GM11168 (cell line): ENCODE results near the gene ASXL1.
"Not testable (repeated sequence)": the region's sequence is repeated elsewhere in the genome, so short reads cannot be mapped to it uniquely, and the experiment has no call there.

Experiments
- in situ Hi-C: fragments of 300-500 bp; cut with MboI; formaldehyde crosslinking; loops from one replicate; pipeline ENCODE4 v1.12.0; 2022; ENCODE audit warnings: low sequenced_read_pairs; ENCODE audit not compliant: unreplicated experiment

Gene ASXL1

GRCh38 chr20:32358883-32359632 lies 927 bp downstream of the ASXL1 start:
- in situ Hi-C loops = no loop called here

GRCh38 chr20:32359633-32360332 lies 1.7 kb downstream of the ASXL1 start:
- in situ Hi-C loops = no loop called here

DNA sequence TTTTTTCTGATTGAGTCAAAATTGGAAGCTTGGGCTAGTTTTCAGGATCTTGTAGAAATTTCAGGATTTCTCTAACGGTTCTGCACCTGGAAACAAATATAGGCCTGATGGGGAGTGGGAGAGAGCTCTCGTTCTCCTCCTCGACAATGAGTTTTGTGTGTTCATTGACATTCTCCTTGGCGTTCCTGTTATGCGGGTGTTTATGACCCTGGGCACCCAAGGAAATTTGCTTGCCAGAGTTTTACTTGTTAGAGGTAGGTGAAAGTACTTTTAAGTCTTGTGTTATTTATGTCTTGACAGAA lies 2.2 kb downstream of the ASXL1 start:
- in situ Hi-C loops = no loop called here

DNA sequence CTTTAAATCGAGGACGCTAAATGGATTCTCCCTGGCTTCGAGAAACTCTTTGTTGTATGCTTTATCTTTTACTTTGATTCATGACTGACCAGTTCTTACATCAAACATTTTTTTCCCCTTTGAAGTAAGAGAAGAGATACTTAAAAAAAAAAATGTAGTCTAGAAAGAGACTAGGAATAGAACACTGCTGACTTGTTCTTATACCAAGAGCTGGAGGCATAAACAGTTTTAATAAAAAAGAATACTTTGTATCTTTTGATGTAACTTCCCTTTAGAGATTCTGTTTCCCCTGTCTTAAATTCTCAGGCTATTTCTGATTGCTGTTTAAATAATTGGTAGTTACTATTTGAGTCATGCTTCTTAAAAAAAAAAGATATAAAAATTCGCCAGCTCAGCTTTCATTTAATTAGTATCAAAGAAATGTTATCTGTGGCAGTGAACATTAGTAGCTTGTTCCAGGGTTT lies 4.8 kb downstream of the ASXL1 start:
- in situ Hi-C loops = no loop called here

GRCh38 chr20:32363492-32363891 lies 5.4 kb downstream of the ASXL1 start:
- in situ Hi-C loops = no loop called here

GRCh38 chr20:32364554-32365208 lies 6.5 kb downstream of the ASXL1 start:
- in situ Hi-C loops = no loop called here

- in situ Hi-C loops = no loop called here
Measured at GRCh38 chr20:32365564-32365963, 7.4 kb downstream of the ASXL1 start.

DNA sequence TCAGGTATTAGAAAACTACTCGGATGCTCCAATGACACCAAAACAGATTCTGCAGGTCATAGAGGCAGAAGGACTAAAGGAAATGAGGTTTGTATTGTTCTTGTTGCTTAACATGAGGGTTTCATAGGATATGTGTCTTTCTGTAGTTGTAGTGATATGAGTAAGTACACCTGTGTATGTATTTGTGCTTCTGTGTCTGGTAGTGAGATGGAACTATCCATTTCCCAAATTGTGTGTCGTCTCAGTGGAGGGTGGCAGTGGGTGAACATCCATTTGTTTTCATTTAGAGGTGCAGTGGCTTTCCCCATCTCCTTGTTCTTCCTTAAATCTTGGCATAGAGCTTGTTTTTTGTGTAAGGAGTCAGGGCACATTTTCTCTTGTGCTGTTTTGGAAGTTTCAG lies 8.2 kb downstream of the ASXL1 start:
- in situ Hi-C loops = no loop called here

- in situ Hi-C loops = no loop called here
Measured at GRCh38 chr20:32368323-32368722, 10.2 kb downstream of the ASXL1 start.

GRCh38 chr20:32368925-32369324 lies 10.8 kb downstream of the ASXL1 start:
- in situ Hi-C loops = no loop called here

DNA sequence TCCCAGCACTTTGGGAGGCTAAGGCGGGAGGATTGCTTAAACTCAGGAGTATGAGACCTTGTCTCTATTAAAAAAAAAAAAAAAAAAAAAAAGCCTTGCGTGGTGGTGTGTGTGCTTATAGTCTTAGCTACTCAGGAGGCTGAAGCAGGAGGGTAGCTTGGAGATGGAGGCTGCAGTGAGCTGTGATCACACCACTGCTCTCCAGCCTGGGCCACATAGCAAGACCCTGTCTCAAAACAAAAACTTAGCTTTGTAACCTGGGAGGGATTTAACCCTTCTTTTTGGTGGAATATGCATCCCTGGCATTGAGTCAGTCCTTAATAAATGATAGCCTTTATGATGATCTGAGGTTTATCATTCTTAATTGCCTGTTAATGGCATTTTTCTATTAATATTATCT lies 12.8 kb downstream of the ASXL1 start:
- in situ Hi-C loops = no loop called here

GRCh38 chr20:32378461-32378860 lies 20.3 kb downstream of the ASXL1 start:
- in situ Hi-C loops = no loop called here

GRCh38 chr20:32380037-32380436 lies 21.9 kb downstream of the ASXL1 start:
- in situ Hi-C loops = not testable (repeated sequence)

- in situ Hi-C loops = no loop called here
Measured at GRCh38 chr20:32380745-32381144, 22.6 kb downstream of the ASXL1 start.

GRCh38 chr20:32382102-32382950 lies 24.2 kb downstream of the ASXL1 start:
- in situ Hi-C loops = no loop called here

DNA sequence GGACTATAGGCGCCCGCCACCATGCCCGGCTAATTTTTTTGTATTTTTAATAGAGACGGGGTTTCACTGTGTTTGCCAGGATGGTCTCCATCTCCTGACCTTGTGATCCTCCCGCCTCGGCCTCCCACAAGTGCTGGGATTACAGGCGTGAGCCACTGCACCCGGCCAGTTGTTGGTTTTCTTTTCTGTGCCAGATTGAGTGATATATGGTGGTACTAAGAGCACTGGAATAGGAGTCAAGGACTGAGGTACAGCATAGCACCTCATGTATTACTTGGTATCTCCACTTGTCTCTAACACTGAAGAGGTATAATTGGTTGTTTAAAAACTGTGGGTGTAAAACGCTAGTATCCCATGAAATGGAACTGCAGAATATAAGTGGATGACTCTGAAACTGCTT lies 25.3 kb downstream of the ASXL1 start:
- in situ Hi-C loops = not testable (repeated sequence)

GRCh38 chr20:32385541-32385940 lies 27.4 kb downstream of the ASXL1 start:
- in situ Hi-C loops = no loop called here

DNA sequence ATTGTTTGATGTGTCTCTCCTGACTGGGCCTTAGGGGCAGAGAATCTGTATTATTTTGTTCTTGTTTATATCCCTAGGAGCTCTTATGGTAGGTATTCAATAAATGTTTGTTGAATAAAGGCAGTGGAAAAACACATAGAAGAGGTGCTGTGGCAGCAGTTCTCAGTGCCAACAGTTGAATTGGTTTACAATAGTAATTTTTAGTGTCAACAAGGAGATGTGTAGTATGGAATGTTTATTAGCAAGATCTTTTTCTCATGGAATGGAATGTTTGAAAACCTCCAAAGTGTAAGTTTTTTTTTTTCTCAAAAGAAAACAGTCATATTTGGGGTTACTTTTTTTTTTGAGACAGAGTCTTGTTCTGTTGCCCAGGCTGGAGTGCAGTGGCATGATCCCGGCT lies 28.0 kb downstream of the ASXL1 start:
- in situ Hi-C loops = no loop called here

DNA sequence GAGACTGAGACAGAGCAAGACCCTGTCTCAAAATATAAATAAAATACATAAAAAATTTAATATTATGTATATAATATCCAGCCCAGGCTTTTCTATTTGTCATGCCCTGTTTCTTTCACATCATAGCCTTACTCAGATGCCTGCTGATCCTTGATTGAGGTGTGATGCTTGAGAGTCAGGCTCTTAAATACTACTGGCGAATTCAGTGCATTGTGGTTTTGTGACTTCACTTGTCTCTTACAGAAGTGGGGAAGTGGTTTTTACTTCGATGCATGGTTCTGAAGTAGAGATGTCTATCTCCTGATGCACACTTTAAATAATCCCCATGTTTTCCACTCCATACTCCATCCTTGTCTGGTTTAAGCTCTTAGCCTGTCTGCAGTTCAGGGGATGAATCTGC lies 29.1 kb downstream of the ASXL1 start:
- in situ Hi-C loops = no loop called here

GRCh38 chr20:32391003-32391402 lies 32.9 kb downstream of the ASXL1 start:
- in situ Hi-C loops = no loop called here

GRCh38 chr20:32395066-32395465 lies 36.9 kb downstream of the ASXL1 start:
- in situ Hi-C loops = no loop called here
